H1 (cell line): ENCODE measurements around the gene ZMYND10. TPM values are rescaled to one million over a fixed set of nuclear protein-coding genes. Genes with fewer than 3 reads are reported as not detected.

Experiments
- polyA plus RNA-seq, 7 experiments: library from polyadenylated mRNA; depleted of rRNA in 3 of 7; stranded (reverse) in 5 of 7; unstranded in 2 of 7; fragments of >200 nt in 5 of 7; fragments of 200-250 nt in 2 of 7; gene quantifications; 1 replicate in 5 of 7; 2 replicates in 1 of 7; 4 replicates in 1 of 7; pipeline versions ENCODE4 v1.2.1 to v1.2.3, GENCODE V29; 2011 to 2013; ENCODE audit warnings: missing spikeins in 2 of 7, mixed read lengths in 2 of 7
- total RNA-seq: library from RNA; stranded (reverse); fragmentation: NEBNext Ultra II Directional; extraction: Animal tissue kit (Norgen Biotek cat#: 25700); gene quantifications from 2 replicates; pipeline ENCODE4 v1.2.1, GENCODE V29; 2021
- TF ChIP-seq, protein P1 (sequence below): fragments of 300-600 bp; sonication (generic); IDR thresholded peaks from 2 replicates; pipeline ENCODE4 v1.7.1; 2012; ENCODE audit warnings: low read length, moderate library complexity, mild to moderate bottlenecking, inconsistent platforms; ENCODE audit not compliant: insufficient replicate concordance

Gene ZMYND10
- total and polyA plus RNA-seq, 2 of the 8 experiments (the other 6 are each of a cell fraction or from before 2014, with no cell fraction given), result 0.56 to 0.79 TPM

DNA sequence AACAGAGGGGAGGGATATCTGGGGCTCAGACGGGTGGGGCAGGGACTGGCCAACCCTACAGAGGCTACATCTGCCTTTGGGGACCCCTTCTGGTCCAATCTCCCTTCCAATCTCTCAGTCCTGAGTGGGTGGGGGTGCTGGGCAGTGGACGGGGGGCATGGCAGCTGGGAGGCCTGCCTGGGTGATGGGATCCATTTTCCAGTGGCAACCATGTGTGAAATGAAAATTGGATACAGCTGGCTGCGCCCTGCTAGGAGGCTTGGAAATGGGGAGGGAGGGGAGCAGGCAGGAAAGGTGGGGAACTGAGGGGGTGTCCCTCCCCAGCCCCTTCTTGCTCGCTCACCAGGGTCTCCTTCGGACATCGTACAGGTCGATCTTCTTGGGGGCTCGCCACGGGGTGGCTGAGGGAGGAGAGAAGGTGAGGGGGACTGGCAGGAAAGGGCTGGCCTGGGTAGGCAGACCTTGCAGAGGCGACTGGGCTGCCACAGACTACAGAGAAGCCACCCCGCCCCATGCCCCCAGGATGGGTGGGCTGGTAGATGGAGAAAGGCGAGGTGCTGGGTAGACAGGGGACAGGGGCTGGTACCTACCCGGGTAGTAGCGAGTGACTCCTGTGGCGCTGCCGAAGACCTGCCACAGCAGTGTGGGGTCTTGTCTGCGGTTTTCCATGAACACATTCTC is 35.0 kb upstream of the ZMYND10 start (continued):
- TF ChIP-seq, protein P1, sequence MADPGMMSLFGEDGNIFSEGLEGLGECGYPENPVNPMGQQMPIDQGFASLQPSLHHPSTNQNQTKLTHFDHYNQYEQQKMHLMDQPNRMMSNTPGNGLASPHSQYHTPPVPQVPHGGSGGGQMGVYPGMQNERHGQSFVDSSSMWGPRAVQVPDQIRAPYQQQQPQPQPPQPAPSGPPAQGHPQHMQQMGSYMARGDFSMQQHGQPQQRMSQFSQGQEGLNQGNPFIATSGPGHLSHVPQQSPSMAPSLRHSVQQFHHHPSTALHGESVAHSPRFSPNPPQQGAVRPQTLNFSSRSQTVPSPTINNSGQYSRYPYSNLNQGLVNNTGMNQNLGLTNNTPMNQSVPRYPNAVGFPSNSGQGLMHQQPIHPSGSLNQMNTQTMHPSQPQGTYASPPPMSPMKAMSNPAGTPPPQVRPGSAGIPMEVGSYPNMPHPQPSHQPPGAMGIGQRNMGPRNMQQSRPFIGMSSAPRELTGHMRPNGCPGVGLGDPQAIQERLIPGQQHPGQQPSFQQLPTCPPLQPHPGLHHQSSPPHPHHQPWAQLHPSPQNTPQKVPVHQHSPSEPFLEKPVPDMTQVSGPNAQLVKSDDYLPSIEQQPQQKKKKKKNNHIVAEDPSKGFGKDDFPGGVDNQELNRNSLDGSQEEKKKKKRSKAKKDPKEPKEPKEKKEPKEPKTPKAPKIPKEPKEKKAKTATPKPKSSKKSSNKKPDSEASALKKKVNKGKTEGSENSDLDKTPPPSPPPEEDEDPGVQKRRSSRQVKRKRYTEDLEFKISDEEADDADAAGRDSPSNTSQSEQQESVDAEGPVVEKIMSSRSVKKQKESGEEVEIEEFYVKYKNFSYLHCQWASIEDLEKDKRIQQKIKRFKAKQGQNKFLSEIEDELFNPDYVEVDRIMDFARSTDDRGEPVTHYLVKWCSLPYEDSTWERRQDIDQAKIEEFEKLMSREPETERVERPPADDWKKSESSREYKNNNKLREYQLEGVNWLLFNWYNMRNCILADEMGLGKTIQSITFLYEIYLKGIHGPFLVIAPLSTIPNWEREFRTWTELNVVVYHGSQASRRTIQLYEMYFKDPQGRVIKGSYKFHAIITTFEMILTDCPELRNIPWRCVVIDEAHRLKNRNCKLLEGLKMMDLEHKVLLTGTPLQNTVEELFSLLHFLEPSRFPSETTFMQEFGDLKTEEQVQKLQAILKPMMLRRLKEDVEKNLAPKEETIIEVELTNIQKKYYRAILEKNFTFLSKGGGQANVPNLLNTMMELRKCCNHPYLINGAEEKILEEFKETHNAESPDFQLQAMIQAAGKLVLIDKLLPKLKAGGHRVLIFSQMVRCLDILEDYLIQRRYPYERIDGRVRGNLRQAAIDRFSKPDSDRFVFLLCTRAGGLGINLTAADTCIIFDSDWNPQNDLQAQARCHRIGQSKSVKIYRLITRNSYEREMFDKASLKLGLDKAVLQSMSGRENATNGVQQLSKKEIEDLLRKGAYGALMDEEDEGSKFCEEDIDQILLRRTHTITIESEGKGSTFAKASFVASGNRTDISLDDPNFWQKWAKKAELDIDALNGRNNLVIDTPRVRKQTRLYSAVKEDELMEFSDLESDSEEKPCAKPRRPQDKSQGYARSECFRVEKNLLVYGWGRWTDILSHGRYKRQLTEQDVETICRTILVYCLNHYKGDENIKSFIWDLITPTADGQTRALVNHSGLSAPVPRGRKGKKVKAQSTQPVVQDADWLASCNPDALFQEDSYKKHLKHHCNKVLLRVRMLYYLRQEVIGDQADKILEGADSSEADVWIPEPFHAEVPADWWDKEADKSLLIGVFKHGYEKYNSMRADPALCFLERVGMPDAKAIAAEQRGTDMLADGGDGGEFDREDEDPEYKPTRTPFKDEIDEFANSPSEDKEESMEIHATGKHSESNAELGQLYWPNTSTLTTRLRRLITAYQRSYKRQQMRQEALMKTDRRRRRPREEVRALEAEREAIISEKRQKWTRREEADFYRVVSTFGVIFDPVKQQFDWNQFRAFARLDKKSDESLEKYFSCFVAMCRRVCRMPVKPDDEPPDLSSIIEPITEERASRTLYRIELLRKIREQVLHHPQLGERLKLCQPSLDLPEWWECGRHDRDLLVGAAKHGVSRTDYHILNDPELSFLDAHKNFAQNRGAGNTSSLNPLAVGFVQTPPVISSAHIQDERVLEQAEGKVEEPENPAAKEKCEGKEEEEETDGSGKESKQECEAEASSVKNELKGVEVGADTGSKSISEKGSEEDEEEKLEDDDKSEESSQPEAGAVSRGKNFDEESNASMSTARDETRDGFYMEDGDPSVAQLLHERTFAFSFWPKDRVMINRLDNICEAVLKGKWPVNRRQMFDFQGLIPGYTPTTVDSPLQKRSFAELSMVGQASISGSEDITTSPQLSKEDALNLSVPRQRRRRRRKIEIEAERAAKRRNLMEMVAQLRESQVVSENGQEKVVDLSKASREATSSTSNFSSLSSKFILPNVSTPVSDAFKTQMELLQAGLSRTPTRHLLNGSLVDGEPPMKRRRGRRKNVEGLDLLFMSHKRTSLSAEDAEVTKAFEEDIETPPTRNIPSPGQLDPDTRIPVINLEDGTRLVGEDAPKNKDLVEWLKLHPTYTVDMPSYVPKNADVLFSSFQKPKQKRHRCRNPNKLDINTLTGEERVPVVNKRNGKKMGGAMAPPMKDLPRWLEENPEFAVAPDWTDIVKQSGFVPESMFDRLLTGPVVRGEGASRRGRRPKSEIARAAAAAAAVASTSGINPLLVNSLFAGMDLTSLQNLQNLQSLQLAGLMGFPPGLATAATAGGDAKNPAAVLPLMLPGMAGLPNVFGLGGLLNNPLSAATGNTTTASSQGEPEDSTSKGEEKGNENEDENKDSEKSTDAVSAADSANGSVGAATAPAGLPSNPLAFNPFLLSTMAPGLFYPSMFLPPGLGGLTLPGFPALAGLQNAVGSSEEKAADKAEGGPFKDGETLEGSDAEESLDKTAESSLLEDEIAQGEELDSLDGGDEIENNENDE, result no peak
